ENCODE data around the gene NUF2.
A peak's percentile ranks its signal among the peaks of the same experiment; 100 is the strongest.
"Not testable (repeated sequence)": the region's sequence is repeated elsewhere in the genome, so short reads cannot be mapped to it uniquely, and the experiment has no call there.

NUF2 gene

GRCh38 chr1:163321311-163322305 lies at the start of gene NUF2:
Gene NUF2, plus strand, starts transcription at chr1:163321954. Its CDS starts 4,098 bp downstream, at chr1:163326052.
- DNase-seq (ENCODE audit: low spot score): peak; percentile 99

- no peak for DNase-seq (ENCODE audit: low spot score)
Observed at GRCh38 chr1:163273766-163274441, 47.9 kb upstream of the NUF2 start.

GRCh38 chr1:163275222-163275621 lies 46.5 kb upstream of the NUF2 start:
- no peak for DNase-seq (ENCODE audit: low spot score)

GRCh38 chr1:163278602-163279001 lies 43.2 kb upstream of the NUF2 start:
- DNase-seq (ENCODE audit: low spot score): no peak

- DNase-seq (ENCODE audit: low spot score): not testable (repeated sequence)
Observed at GRCh38 chr1:163284867-163285266, 36.9 kb upstream of the NUF2 start.

GRCh38 chr1:163290025-163290640 lies 31.6 kb upstream of the NUF2 start:
- no peak for DNase-seq (ENCODE audit: low spot score)

GRCh38 chr1:163291461-163291860 lies 30.3 kb upstream of the NUF2 start:
- no peak for DNase-seq (ENCODE audit: low spot score)

GRCh38 chr1:163292153-163292552 lies 29.6 kb upstream of the NUF2 start:
- DNase-seq (ENCODE audit: low spot score): not testable (repeated sequence)

GRCh38 chr1:163293497-163293896 lies 28.3 kb upstream of the NUF2 start:
- not testable (repeated sequence) for DNase-seq (ENCODE audit: low spot score)

- no peak for DNase-seq (ENCODE audit: low spot score)
Observed at GRCh38 chr1:163295949-163296348, 25.8 kb upstream of the NUF2 start.

- no peak for DNase-seq (ENCODE audit: low spot score)
Observed at GRCh38 chr1:163296504-163297263, 25.1 kb upstream of the NUF2 start.

GRCh38 chr1:163298365-163298764 lies 23.4 kb upstream of the NUF2 start:
- DNase-seq (ENCODE audit: low spot score): no peak

GRCh38 chr1:163300568-163300967 lies 21.2 kb upstream of the NUF2 start:
- DNase-seq (ENCODE audit: low spot score): no peak

- no peak for DNase-seq (ENCODE audit: low spot score)
Observed at GRCh38 chr1:163303561-163303960, 18.2 kb upstream of the NUF2 start.

GRCh38 chr1:163305441-163305840 lies 16.3 kb upstream of the NUF2 start:
- no peak for DNase-seq (ENCODE audit: low spot score)

GRCh38 chr1:163307479-163308171 lies 14.1 kb upstream of the NUF2 start:
- DNase-seq (ENCODE audit: low spot score): no peak

- DNase-seq (ENCODE audit: low spot score): no peak
Observed at GRCh38 chr1:163308811-163309210, 12.9 kb upstream of the NUF2 start.

- no peak for DNase-seq (ENCODE audit: low spot score)
Observed at GRCh38 chr1:163315773-163316374, 5.9 kb upstream of the NUF2 start.

GRCh38 chr1:163320891-163321290 lies 863 bp upstream of the NUF2 start:
- no peak for DNase-seq (ENCODE audit: low spot score)

- DNase-seq (ENCODE audit: low spot score): not testable (repeated sequence)
Observed at GRCh38 chr1:163323339-163323738, 1.6 kb downstream of the NUF2 start.

GRCh38 chr1:163331116-163331515 lies 9.4 kb downstream of the NUF2 start:
- no peak for DNase-seq (ENCODE audit: low spot score)

Data from left forelimb (tissue), 1 donor.